ENCODE data around the gene MAGEA1. TPM values are rescaled to one million over a fixed set of nuclear protein-coding genes. Genes with fewer than 3 reads are reported as not detected.

Gene MAGEA1
- polyA plus RNA-seq, 1 donor, result not detected

Other genes starting within 250 kb of the MAGEA1 start
- 0.33 TPM for gene PNMA5, start 185.2 kb upstream of the MAGEA1 start, polyA plus RNA-seq (ENCODE audit: insufficient read length)
- gene PNMA3, start 122.8 kb upstream of the MAGEA1 start, polyA plus RNA-seq (ENCODE audit: insufficient read length), result 33.8 TPM
- gene PNMA6A, start 106.8 kb upstream of the MAGEA1 start, polyA plus RNA-seq (ENCODE audit: insufficient read length), result 10.0 TPM
- 0.15 TPM for gene PNMA6F, start 142.5 kb downstream of the MAGEA1 start, polyA plus RNA-seq (ENCODE audit: insufficient read length)
- gene ZNF275, start 154.9 kb downstream of the MAGEA1 start, polyA plus RNA-seq (ENCODE audit: insufficient read length), result 22.0 TPM
- gene PNMA6E, start 222.1 kb downstream of the MAGEA1 start, polyA plus RNA-seq (ENCODE audit: insufficient read length), result not detected
- 0.80 TPM for gene ZFP92, start 232.2 kb downstream of the MAGEA1 start, polyA plus RNA-seq (ENCODE audit: insufficient read length)